H1 (cell line): ENCODE results near the gene ME3. TPM values are rescaled to one million over a fixed set of nuclear protein-coding genes. Genes with fewer than 3 reads are reported as not detected.

Experiments used
- CEBPB ChIP-seq: IDR thresholded peaks from 2 replicates; pipeline ENCODE4 v1.6.1; 2012; ENCODE audit warnings: low read depth, low read length
- MAFK ChIP-seq: IDR thresholded peaks from 2 replicates; pipeline ENCODE4 v1.6.1; 2012; ENCODE audit warnings: low read depth, mild to moderate bottlenecking, improper control_type of control experiment, low read length
- RFX5 ChIP-seq: IDR thresholded peaks from 2 replicates; pipeline ENCODE4 v1.6.1; 2011; ENCODE audit warnings: low read depth, low read length, improper control_type of control experiment, borderline replicate concordance
- SAP30 ChIP-seq: fragments of 300-600 bp; sonication (generic); IDR thresholded peaks from 2 replicates; pipeline ENCODE4 v1.7.1; 2012; ENCODE audit warnings: low read length, moderate library complexity, mild to moderate bottlenecking, inconsistent platforms; ENCODE audit not compliant: insufficient read depth, insufficient replicate concordance
- polyA plus RNA-seq, 7 experiments: library from polyadenylated mRNA; depleted of rRNA in 3 of 7; stranded (reverse) in 5 of 7; unstranded in 2 of 7; fragments of >200 nt in 5 of 7; fragments of 200-250 nt in 2 of 7; gene quantifications; 1 replicate in 5 of 7; 2 replicates in 1 of 7; 4 replicates in 1 of 7; pipeline versions ENCODE4 v1.2.1 to v1.2.3, GENCODE V29; 2011 to 2013; ENCODE audit warnings: missing spikeins in 2 of 7, mixed read lengths in 2 of 7
- total RNA-seq: library from RNA; stranded (reverse); fragmentation: NEBNext Ultra II Directional; extraction: Animal tissue kit (Norgen Biotek cat#: 25700); gene quantifications from 2 replicates; pipeline ENCODE4 v1.2.1, GENCODE V29; 2021

The ME3 gene
- total and polyA plus RNA-seq, 2 of the 8 experiments (the other 6 are each of a cell fraction or from before 2014, with no cell fraction given): 1.5 to 2.8 TPM

- TF ChIP-seq SAP30: no peak
- no peak for TF ChIP-seq MAFK
- no peak for TF ChIP-seq CEBPB
- no peak for TF ChIP-seq RFX5
Observed at GRCh38 chr11:86617502-86617901, 54.9 kb downstream of the ME3 start (continued).
